NCI-H146 (cell line): Measurements from ENCODE around the gene PRKCZ.
A peak's percentile ranks its signal among the peaks of the same experiment; 100 is the strongest.
"Not testable (repeated sequence)": the region's sequence is repeated elsewhere in the genome, so short reads cannot be mapped to it uniquely, and the experiment has no call there.

ENCODE experiments used
- DNase-seq: peaks from one replicate; lab custom pipeline; 2025; lab: John Stamatoyannopoulos, UW

The PRKCZ gene

DNA sequence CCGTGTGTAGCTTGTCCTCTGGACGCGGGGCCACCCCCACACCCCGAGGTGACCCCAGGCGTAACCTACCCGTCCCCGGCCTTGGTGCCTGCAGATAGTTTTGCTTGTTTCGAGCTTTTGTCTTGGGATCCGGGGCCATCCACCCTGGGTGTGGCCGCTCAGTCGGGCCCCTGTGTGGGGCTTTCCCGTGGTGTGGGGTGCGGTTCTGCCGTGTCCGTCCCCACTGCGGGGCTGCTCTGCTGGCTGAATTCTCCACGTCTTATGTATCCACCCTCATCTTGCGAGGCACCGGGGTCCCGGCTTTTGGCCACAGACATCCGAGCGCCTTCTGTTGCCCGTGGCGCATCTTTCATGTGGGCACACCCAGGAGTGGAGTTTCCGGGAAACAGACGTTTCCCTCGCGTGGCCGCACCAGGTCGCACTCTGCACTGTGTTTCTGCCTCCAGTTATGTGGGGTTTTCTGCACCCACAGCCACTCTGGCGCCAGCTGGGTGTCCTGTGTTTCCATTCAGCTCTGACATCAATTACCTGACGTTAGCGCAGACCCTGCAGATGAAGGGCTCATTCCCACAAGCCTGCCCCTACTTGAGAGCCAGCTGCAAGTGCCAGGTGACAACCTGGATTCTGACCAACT is 64.9 kb downstream of the PRKCZ start:
- no peak for DNase-seq

DNA sequence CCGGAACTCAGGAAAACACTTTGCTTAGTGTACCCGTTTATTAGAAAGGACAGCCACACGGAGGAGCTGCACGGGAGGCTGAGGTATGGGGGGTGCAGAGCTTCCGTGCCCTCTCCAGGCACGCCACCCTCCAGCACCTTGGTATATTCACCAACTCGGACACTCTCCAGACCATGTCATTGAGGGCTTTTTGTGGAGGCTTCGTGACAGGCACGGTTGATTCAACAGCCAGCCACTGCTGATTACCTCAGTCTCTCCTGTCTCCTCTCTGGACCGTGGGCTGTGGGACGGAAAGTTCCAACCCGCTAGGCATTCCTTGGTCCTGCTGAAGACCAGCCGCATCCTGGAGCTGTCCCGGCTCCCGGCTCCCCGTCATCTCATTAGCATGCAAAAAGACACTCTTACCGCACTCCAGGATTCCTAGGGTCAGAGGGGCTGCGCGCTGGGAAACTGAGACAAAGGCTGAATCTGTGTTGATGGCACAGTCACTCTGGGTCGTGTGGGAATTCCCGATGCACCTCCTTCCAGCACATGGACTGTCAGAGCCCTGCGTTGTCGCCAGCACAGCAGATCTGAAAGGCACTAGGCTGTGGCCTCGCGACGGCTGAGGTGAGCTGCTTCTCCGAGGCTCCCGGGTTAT is 65.6 kb downstream of the PRKCZ start:
- DNase-seq = no peak

DNA sequence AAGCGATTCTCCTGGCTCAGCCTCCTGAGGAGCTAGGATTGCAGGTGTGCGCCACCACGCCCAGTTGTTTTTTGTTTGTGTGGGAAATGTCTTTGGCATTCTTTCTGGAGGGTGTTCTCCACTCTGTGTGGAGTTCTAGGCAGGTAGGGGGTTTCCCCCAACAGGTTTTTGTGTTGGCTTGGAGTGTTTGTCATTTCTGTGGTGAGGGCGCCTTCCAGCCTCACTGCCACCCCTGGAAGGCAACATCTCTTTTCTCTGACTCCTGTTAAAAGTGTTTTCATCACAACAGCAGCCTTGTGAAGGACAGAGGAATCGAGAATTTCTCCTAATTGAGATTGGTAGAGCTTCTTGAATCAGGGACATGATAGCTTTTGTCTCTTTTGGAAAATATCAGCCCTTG is 69.7 kb downstream of the PRKCZ start:
- no peak for DNase-seq

- DNase-seq = no peak
Measured at GRCh38 chr1:2121101-2121691, 71.0 kb downstream of the PRKCZ start.

DNA sequence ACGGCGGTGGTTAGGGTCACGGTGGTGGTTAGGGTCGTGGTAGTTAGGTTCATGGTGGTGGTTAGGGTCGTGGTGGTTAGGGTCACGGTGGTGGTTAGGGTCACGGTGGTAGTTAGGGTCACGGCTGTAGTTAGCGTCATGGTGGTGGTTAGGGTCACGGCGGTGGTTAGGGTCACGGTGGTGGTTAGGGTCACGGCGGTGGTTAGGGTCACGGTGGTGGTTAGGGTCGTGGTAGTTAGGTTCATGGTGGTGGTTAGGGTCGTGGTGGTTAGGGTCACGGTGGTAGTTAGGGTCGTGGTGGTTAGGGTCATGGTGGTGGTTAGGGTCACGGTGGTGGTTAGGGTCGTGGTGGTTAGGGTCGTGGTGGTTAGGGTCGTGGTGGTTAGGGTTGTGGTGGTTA is 71.6 kb downstream of the PRKCZ start:
- DNase-seq = not testable (repeated sequence)

GRCh38 chr1:2124446-2125198 is 74.4 kb downstream of the PRKCZ start:
- DNase-seq = no peak

DNA sequence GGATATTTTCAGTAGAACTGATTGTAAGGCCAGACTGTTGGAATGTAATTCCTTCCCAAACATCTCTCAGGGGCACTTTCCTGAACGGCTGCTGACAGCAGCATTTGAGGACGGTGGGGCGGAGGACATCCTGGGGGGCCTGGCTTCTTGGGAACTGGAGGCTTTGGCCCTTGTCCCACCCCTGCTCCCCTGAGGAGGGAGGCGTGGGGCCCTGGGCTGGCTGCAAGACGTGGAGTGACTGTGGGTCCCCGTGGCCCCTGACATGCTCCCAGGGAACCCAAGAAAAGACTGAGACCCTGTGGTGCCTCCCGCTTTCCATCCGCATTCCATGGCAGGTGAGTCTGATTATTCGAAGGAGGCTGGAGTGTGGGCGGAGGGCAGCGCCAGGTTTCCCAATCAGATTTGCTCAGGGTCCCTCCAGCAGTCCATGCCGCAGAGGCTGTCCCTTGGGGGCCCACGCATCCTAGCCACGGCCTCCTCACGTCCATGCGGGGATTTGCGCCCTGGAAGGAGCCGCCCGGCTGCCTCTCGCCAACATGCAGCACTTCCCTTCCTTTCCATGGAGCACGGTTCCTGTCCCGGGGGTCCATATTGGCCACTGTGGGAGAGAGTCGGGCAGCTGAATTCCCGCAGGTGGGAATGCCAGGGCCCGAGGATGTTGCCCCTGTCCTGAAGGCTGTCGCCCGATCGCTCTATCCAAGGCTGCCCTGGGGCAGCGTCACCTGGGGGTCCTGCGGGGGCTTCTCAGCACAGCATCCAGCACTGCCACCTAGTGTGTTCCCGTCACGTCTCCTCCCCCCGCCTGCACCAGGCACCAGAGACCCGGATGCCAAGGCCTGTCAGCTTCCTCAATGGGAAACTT is 75.4 kb downstream of the PRKCZ start:
- DNase-seq = no peak

- no peak for DNase-seq
Measured at GRCh38 chr1:2126331-2127186, 76.3 kb downstream of the PRKCZ start.

- no peak for DNase-seq
Measured at GRCh38 chr1:2127187-2128145, 77.3 kb downstream of the PRKCZ start.

DNA sequence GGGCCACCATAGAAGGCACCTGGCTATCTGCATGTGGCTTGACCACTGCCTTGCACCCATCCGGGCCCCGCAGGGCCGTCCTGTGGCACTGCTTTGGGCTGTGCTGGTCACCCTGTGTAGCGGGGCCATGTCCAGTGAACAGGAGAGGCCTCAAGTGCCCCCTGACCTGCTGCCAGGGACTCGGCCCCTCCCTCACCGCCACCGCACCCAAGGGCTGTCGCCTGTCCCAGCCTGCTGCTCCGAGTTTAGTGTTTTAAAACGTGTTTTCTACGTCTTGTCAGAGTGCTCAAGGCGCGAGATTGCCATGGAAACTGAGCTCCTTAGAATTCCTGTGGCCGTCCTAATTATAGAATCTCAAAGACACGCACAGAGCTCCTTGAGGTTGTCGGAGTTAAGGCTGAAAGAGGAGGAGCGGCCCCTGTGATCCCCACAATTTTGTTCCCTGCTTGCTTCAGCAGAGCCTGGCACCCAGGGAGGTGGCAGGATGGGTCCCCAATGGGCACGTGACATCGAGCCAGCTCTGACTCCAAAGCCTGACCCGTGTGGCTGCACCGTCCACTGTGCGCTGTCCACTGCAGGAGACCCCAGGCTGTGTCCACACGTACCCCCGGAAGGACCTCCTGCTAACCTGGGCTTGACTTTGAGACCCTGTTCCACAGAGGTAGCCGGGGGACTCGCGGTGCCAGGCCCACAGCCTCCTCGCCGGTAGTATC is 78.1 kb downstream of the PRKCZ start:
- DNase-seq = no peak

GRCh38 chr1:2129256-2129943 is 79.2 kb downstream of the PRKCZ start:
- no peak for DNase-seq

DNA sequence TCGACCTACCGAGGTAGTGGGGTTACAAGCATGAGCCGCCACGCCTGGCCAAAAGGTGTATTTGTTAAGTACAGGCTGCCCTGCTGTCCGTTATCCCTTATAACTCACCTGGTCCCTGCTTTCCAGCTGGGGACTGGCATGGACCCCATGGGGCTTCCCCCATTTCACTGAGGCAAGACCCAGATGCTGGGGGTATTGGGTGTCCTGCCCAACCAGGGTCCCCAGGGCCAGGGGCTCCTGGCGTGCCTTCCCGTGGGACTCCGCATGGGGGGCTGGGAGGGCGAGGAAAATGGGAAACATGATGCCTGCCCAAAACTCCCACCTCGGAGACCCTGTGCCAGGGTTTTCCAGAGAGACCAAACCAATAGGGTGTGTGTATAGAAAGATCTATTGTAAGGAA is 79.9 kb downstream of the PRKCZ start:
- no peak for DNase-seq

- DNase-seq = no peak
Measured at GRCh38 chr1:2130871-2131289, 80.7 kb downstream of the PRKCZ start.

- DNase-seq = peak; percentile 16
Measured at GRCh38 chr1:2132222-2133038, 82.2 kb downstream of the PRKCZ start.

- DNase-seq = peak; percentile 88
Measured at GRCh38 chr1:2133039-2133878, 83.0 kb downstream of the PRKCZ start.

DNA sequence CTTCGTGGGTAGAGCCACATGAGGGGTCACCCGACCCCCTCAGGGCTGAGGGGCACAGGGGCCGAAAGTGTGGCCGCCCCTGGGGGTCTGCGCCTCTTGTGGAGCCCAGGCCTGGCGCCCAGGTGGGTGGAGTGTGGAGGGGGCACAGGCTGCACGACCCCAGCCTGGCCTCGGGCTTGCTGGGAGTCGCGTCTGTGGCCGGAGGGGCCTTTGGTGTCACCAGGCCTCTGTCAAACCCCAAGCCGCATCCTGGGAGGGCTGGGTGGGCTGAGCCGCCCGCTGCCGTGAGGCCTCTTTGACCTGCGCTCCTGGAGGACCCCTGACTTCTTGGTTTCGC is 83.6 kb downstream of the PRKCZ start:
- no peak for DNase-seq

- DNase-seq = no peak
Measured at GRCh38 chr1:2134266-2134620, 84.0 kb downstream of the PRKCZ start.
